ENCODE data around the gene SLC6A9.

GRCh38 chr1:43992232-43992995 is 38.8 kb downstream of the SLC6A9 start:
- no peak for TF ChIP-seq POLR2A (IDR thresholded peaks at IDR 0.05)
- no peak for TF ChIP-seq CTCF (IDR thresholded peaks at IDR 0.05)
